Keratinocyte (primary cell): ENCODE data around the gene KCNK5. TPM values are rescaled to one million over a fixed set of nuclear protein-coding genes. Genes with fewer than 3 reads are reported as not detected.

Source experiments
- DNase-seq: peaks from one replicate; pipeline ENCODE4 v3.0.0-alpha.2; 2011; ENCODE audit warnings: low read depth, missing footprints, low spot score
- FAIRE-seq: peaks from 2 replicates; lab custom pipeline; 2011; peaks lifted over from hg19 to GRCh38; lab: Jason Lieb, UNC
- H2AFZ ChIP-seq: 2 replicates; pipeline ENCODE4 v1.6.0; 2012; ENCODE audit warnings: low read length, control low read depth, inconsistent platforms; ENCODE audit not compliant: control insufficient read depth
- H3K27ac ChIP-seq: 2 replicates; pipeline ENCODE4 v1.5.1; 2011; ENCODE audit warnings: low read length; ENCODE audit not compliant: control insufficient read depth, insufficient read depth
- H3K27me3 ChIP-seq: 3 replicates; pipeline ENCODE4 v1.6.0; 2011; ENCODE audit warnings: low read length; ENCODE audit not compliant: control insufficient read depth, insufficient read depth; ENCODE audit errors: extremely low read depth
- H3K36me3 ChIP-seq, 2 experiments: 2 replicates in 1 of 2; 3 replicates in 1 of 2; pipeline ENCODE4 v1.5.1; 2011; ENCODE audit warnings: low read length in 2 of 2, mild to moderate bottlenecking in 1 of 2; ENCODE audit not compliant: control insufficient read depth in 2 of 2, insufficient read depth in 2 of 2; ENCODE audit errors: extremely low read depth in 1 of 2
- H3K4me1 ChIP-seq: 3 replicates; pipeline ENCODE4 v1.5.1; 2011; ENCODE audit warnings: low read length; ENCODE audit not compliant: control insufficient read depth, insufficient read depth; ENCODE audit errors: extremely low read depth
- H3K4me2 ChIP-seq: 3 replicates; pipeline ENCODE4 v1.6.0; 2011; ENCODE audit warnings: low read depth, low read length; ENCODE audit not compliant: control insufficient read depth, insufficient read depth; ENCODE audit errors: extremely low read depth
- H3K4me3 ChIP-seq, 3 experiments: fragments of 200-600 bp in 1 of 3; sonication (generic) in 1 of 3; 2 replicates in 2 of 3; 3 replicates in 1 of 3; pipeline ENCODE4 v1.5.1; 2011 to 2016; ENCODE audit warnings: low read length in 3 of 3, mild to moderate bottlenecking in 3 of 3, control low read depth in 2 of 3, inconsistent platforms in 1 of 3, low read depth in 1 of 3, mixed read lengths in 1 of 3, mixed run types in 1 of 3, moderate library complexity in 1 of 3; ENCODE audit not compliant: control insufficient read depth in 2 of 3, insufficient read depth in 2 of 3; ENCODE audit errors: extremely low read depth in 1 of 3
- H3K79me2 ChIP-seq: 2 replicates; pipeline ENCODE4 v1.6.0; 2012; ENCODE audit warnings: low read length; ENCODE audit not compliant: control insufficient read depth, insufficient read depth
- H3K9ac ChIP-seq: 3 replicates; pipeline ENCODE4 v1.6.0; 2011; ENCODE audit warnings: low read length; ENCODE audit not compliant: control insufficient read depth, insufficient read depth; ENCODE audit errors: extremely low read depth
- H3K9me1 ChIP-seq: 3 replicates; pipeline ENCODE4 v1.6.0; 2011; ENCODE audit warnings: low read length; ENCODE audit not compliant: control insufficient read depth, insufficient read depth; ENCODE audit errors: extremely low read depth
- H3K9me3 ChIP-seq: 2 replicates; pipeline ENCODE4 v1.5.1; 2012; ENCODE audit warnings: low read depth, low read length; ENCODE audit not compliant: control insufficient read depth
- H4K20me1 ChIP-seq: 3 replicates; pipeline ENCODE4 v1.6.0; 2011; ENCODE audit warnings: low read length; ENCODE audit not compliant: control insufficient read depth, insufficient read depth; ENCODE audit errors: extremely low read depth
- CTCF ChIP-seq, 3 experiments: IDR thresholded peaks in 1 of 3; conservative IDR thresholded peaks in 1 of 3; optimal IDR thresholded peaks in 1 of 3; 2 replicates in 2 of 3; 3 replicates in 1 of 3; pipeline versions ENCODE3 to v1.5.1; 2011; ENCODE audit warnings: low read length in 3 of 3, mild to moderate bottlenecking in 3 of 3, moderate library complexity in 2 of 3, control low read depth in 1 of 3, inconsistent platforms in 1 of 3; ENCODE audit not compliant: insufficient read depth in 2 of 3; ENCODE audit errors: extremely low read depth in 1 of 3
- EZH2 ChIP-seq: IDR thresholded peaks from one replicate; pipeline ENCODE4 v1.6.1; 2012; ENCODE audit warnings: inconsistent platforms, mild to moderate bottlenecking, low read length, moderate library complexity
- dilution Hi-C: fragments of 300-500 bp; cut with MboI; formaldehyde crosslinking; loops from one replicate; pipeline ENCODE4 v1.7.0; 2020; ENCODE audit warnings: low sequenced_read_pairs; ENCODE audit not compliant: extremely low pct_ligation_motif_present
- polyA plus RNA-seq, 5 experiments: library from polyadenylated mRNA; depleted of rRNA in 3 of 5; stranded (reverse) in 3 of 5; stranded (forward) in 1 of 5; unstranded in 1 of 5; fragments of >200 nt; gene quantifications; 1 replicate in 1 of 5; 2 replicates in 3 of 5; 3 replicates in 1 of 5; pipeline versions ENCODE4 v1.2.1 to v1.2.3, GENCODE V29; 2011 to 2012; ENCODE audit warnings: missing spikeins in 2 of 5, low read depth in 1 of 5, low replicate concordance in 1 of 5

Gene KCNK5
- polyA plus RNA-seq, 1 donor (not counting 4 experiments of a cell fraction or from before 2014, with no cell fraction given): not detected

DNA sequence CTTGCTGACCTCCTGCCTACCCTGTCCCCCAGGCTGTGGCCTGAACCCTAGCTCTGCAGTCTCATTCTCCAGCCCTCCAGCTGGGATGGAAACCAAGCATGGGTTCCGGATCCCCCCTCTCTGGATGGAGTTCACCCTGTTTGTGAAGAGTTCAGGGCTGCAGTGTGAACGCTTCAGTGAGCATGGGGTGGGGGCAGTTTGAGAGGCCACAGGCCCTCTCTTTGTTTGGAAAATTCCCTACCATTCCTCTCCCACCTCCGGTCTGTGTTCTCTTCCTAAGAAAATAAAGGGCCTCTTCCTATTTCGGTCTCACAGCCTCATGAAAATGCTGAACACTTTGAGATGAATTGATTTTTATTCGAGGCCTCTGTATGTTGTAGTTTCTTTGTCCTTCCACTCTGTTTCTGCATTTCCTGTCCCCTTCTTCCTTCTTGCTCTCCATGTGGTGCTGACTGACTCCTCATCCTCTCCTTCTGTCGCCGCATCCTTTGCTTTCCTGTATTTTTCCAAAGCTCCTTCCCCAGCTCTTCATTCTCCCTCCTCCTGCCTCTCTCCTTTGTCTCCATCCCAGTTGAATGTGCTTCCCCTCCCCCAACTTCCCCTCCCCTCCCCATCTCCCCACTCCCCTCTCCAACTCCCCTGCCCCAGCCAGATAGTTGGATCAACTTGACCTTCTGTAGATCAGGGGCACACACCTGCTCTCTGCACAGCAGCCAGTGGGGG lies 2.4 kb upstream of the KCNK5 start:
- FAIRE-seq: no peak
- Histone ChIP-seq H3K27ac (no peak overlapping the region), H3K4me2 (no peak overlapping the region), H3K36me3 (no peaks in the 10 kb centered on the region), H3K9me3 (no peaks in the 10 kb centered on the region), H3K27me3 (peaks cover 33% of the 10 kb centered on the region), H3K79me2 (no peaks in the 10 kb centered on the region), H3K9ac (no peak overlapping the region), H3K9me1 (no peaks in the 10 kb centered on the region), H3K4me3 (no peak overlapping the region), H3K4me1 (peaks cover 13% of the 10 kb centered on the region), H4K20me1 (no peaks in the 10 kb centered on the region), H2AFZ (no peak overlapping the region)
- no peak for TF ChIP-seq CTCF (optimal IDR thresholded peaks at IDR 0.05 in 1 of 3, IDR thresholded peaks at IDR 0.05 in 1 of 3, conservative IDR thresholded peaks at IDR 0.05 in 1 of 3; ENCODE audit: extremely low read depth in 1 of 3, insufficient read depth in 2 of 3, low read length in 3 of 3)
- TF ChIP-seq EZH2: no peak
- DNase-seq: no peak
- dilution Hi-C loops: no loop called here

DNA sequence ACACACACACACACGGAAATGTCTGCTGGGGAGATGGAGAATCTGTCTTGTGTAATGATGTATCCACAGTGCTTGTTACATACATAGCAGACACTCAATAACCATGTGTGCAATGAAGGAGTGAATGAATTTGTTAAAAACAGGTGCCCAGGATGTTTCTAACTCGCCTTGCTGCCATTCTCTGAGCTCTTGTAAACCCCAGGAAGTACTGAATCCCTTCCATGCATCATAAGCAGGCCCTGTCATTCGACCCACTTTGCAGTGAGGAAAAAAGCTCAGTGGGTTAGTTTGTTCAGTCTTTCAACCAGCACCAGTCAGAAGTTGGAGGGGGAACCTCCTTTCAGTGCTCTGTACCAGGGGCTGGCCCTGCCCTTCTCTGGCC lies 1.4 kb upstream of the KCNK5 start:
- Histone ChIP-seq H3K4me3 (no peak overlapping the region), H3K4me1 (peaks cover 13% of the 10 kb centered on the region), H3K27ac (no peak overlapping the region), H3K36me3 (no peaks in the 10 kb centered on the region), H2AFZ (no peak overlapping the region), H3K9me3 (no peaks in the 10 kb centered on the region), H3K9me1 (no peaks in the 10 kb centered on the region), H3K79me2 (no peaks in the 10 kb centered on the region), H3K9ac (no peak overlapping the region), H4K20me1 (no peaks in the 10 kb centered on the region), H3K27me3 (peaks cover 36% of the 10 kb centered on the region), H3K4me2 (no peak overlapping the region)
- FAIRE-seq: no peak
- TF ChIP-seq EZH2 (no peak), CTCF (optimal IDR thresholded peaks at IDR 0.05 in 1 of 3, IDR thresholded peaks at IDR 0.05 in 1 of 3, conservative IDR thresholded peaks at IDR 0.05 in 1 of 3; ENCODE audit: extremely low read depth in 1 of 3, insufficient read depth in 2 of 3, low read length in 3 of 3) (no peak)
- dilution Hi-C loops: no loop called here
- no peak for DNase-seq
